Endometrial microvascular endothelial cells (primary cell): ENCODE measurements around the gene KRTAP19-6. TPM values are rescaled to one million over a fixed set of nuclear protein-coding genes. Genes with fewer than 3 reads are reported as not detected.
"Not testable (repeated sequence)": the region's sequence is repeated elsewhere in the genome, so short reads cannot be mapped to it uniquely, and the experiment has no call there.

ENCODE experiments used
- in situ Hi-C: cut with HindIII; loops from 2 replicates; pipeline ENCODE4 v1.10.0; 2017; ENCODE audit warnings: low sequenced_read_pairs, low pct_unique_long_range_greater_than_20kb; ENCODE audit errors: inconsistent ontology term
- total RNA-seq: library from RNA; depleted of rRNA; stranded (reverse); fragments of >200 nt; gene quantifications from one replicate; pipeline ENCODE4 v1.2.3, GENCODE V29; 2015; ENCODE audit errors: inconsistent ontology term

KRTAP19-6 gene, protein sequence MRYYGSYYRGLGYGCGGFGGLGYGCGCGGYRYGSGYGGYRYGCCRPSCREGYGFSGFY
- total RNA-seq = not detected

GRCh38 chr21:30541764-30542163 is at the start of gene KRTAP19-6:
Gene KRTAP19-6, minus strand, starts transcription at chr21:30541864. Its CDS starts 31 bp downstream, at chr21:30541833.
- in situ Hi-C loops = no loop called here

DNA sequence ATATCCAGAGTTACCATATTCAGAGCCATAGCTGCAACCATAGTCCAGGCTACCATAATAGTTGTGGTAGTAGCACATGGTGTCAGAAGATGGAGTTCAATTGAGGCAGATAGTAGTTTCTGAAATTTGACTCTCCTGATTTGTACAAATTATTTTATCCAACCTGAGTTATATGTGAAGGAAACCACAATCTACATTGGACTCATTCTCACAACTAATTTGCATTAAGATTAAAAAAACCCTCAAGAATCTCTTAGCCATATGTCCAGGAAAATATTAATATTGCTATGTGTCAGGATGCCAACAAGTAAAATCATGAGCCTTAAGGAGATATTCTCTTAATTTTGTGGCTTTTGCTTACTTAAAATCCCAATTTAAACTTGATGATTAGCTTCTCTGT is 48.6 kb upstream of the KRTAP19-6 start, which contains the start of gene KRTAP22-2:
KRTAP22-2 (minus strand) TSS at position 101 of the 400 bp plus-strand sequence.
- in situ Hi-C loops = no loop called here

GRCh38 chr21:30582870-30583269 is 41.2 kb upstream of the KRTAP19-6 start:
- in situ Hi-C loops = no loop called here

DNA sequence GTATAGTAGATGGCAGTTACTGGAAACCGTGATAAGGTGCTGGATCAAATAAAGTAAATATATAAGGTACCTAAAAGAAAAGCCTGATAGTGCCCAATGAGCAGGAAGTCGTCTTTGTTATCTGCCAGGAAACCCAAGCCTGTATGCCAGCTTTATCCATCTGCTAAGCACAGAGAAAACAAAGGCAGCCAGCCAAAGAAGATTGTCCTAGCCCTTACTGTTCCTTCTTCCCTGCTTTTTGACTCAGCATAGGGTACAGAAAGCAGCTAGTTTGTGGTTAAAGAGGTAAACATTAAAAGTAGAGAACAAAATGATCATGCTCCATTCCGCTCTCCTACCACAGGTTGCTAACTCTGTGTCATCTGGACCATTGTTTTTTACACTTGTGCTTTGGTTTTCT is 38.5 kb upstream of the KRTAP19-6 start:
- in situ Hi-C loops = no loop called here

DNA sequence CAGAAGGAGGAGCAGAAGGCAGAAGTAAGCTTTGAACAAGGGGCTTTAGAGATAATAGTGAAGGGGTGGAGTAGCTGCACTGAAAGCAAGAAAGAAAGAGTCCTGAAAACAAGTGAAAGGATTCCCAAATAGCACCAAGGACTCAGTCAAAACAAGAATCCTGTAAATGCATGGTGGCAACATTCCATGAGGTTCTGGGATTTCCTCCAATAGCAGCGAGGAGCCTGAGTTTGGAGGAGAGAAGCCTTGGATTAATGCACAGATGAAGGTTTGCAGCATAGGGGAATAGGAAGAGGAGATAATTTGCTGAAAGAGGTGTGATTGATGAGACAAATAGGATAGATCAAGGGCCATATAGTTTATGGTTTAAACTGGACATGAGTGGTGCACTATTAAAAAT is 37.7 kb upstream of the KRTAP19-6 start:
- in situ Hi-C loops = no loop called here

DNA sequence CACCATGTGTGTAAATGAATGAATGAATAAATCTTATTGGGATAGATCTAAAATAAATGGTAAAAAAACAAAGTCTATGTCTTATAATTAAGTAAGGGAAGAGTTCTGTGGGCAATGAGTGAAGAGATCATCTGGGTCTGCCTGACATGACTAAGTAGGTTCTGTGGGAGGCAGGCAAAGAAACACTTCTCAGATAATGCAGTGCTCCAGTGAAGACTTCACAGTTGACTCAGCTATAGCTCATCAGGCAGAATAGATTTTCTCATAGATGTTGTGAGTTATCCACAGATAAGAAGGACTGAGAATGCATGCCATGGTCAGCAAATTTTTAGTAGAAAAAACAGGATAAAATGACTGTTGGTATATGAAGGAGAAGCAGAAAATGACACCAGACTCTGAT is 36.1 kb upstream of the KRTAP19-6 start:
- in situ Hi-C loops = no loop called here

GRCh38 chr21:30567617-30568016 is 26.0 kb upstream of the KRTAP19-6 start:
- in situ Hi-C loops = no loop called here

- in situ Hi-C loops = no loop called here
These were observed 22.0 kb upstream of the KRTAP19-6 start for GRCh38 chr21:30563630-30564029.

GRCh38 chr21:30563072-30563471 is 21.4 kb upstream of the KRTAP19-6 start:
- in situ Hi-C loops = no loop called here

DNA sequence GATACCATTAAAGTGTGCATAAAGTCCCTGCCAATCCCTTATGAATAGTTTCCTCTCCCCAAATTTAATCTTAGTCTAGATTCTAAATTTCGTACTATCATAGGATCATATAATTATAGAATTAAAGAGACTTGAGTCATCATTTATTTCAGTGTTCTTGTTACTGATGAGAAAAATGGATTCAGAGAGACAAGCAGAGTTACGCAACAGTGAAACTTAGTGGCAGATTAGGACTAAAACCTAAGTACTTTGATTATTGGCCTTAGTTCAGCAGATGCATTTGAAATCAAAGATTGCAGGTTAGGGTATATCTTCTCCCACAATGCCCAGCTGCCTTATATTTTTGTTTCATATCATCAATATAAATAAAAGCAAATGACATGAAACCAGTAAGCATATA is 20.3 kb upstream of the KRTAP19-6 start:
- in situ Hi-C loops = no loop called here

DNA sequence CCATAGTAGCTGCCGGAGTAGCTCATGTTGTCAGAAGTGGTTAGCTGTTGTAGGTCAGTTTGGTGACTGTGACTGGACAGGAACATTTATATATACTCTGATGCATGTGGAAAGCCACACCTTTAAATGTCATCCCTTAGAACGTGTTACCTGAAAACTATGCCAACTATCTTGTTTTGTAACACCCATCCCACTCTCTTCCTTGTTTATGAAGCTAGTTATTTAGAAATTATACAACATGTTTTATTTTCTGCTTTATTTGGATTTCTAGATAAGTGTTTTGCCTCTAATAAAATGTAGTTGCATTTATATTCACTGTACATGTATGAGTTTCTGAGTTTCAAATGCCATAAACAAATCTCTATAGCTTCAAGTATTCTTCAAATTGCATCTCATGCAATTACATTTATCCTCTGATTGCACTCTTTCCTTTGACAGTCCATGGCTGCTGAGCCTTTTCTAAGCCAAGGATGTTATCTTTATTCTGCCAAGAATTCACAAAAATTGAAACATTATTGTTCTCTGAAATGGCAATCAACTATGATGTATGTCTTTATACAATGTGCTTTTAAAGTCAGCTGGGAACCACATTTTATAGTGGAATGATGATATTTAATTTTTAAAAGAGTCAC is 19.7 kb upstream of the KRTAP19-6 start, which contains the start of gene KRTAP19-7:
KRTAP19-7 (minus strand) TSS at position 51 of the 632 bp plus-strand sequence; CDS start at position 26, 25 bp downstream.
- in situ Hi-C loops = no loop called here

DNA sequence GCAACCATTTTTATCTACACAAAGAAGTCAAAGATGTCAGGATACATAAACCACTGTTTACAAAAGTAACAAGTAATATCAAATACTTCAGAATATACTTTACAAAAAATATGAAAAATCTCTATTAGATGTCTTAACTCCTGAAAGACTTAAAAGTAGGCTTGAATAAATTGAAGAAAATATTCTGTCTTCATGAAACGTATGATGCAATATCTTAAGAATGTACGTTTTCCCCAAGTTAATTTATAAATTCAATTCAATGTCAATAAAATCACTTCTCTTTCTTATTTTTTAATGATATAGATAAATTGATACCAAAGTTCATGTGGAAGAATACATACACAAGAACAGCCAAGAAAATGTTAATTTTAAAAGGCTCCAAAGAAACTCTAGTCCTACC is 13.4 kb upstream of the KRTAP19-6 start:
- in situ Hi-C loops = no loop called here

- in situ Hi-C loops = no loop called here
These were observed 11.1 kb upstream of the KRTAP19-6 start for GRCh38 chr21:30552782-30553181.

DNA sequence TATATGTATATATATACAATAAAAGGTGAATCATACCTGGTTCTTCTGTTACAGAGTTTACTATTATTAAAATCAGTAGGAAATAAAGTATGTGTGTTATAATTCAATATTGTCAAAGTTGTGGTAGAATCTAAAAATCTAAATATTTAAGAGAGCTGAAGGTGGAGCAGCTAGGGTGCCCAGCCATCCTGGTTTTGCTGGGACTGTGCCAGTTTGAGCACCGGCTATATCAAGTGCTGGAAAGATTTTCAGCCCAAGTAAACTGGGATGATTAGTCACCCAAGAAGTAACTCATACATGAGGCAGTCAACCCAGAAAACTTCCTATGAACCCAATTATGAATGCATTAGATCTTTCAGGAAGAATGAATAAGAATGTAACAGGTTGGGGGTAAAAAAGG is 22.8 kb downstream of the KRTAP19-6 start:
- in situ Hi-C loops = no loop called here

DNA sequence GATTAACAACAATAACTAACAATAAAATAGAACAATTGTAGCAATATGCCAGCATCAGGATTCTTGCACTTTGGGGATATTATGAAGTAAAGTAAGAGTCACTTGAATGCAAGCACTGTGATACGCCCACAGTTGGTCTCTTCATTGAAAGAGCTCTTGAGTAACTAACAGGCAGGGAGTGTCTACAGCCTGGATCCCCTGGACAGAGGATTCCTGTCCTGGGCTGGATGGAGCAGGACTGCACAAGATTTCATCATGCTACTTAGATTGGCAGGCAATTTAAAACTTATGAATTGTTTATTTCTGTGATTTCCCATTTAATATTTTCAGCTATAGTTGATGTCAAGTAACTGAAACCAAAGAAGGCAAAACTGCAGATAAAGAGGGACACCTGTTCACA is 26.0 kb downstream of the KRTAP19-6 start:
- in situ Hi-C loops = no loop called here

- in situ Hi-C loops = not testable (repeated sequence)
These were observed 36.0 kb downstream of the KRTAP19-6 start for GRCh38 chr21:30505621-30506205.

DNA sequence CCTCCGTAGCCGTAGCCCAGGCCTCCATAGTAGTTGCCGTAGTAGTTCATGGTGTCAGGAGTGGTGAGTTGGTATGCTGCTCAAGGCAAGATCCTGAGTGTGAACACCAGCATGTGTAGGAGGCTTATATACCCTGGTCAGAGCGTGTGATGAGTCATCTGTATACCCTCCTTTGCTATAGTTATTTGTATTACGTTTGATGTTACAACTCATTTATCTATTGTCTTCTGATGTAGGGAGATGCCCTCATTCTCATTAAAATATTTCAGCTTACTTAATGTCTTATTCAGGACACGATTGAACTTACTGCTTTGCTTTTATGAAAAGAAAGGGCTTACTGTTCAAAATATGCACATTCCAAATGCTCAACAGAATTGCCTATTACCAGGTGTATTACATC is 39.6 kb downstream of the KRTAP19-6 start, which contains the start of gene KRTAP19-5:
KRTAP19-5 (minus strand) TSS at position 101 of the 400 bp plus-strand sequence; CDS start at position 50, 51 bp downstream.
- in situ Hi-C loops = no loop called here

- in situ Hi-C loops = no loop called here
These were observed 44.6 kb downstream of the KRTAP19-6 start, which contains the start of gene KRTAP19-4 for GRCh38 chr21:30497065-30497464. Gene KRTAP19-4, minus strand, starts transcription at chr21:30497165. Its CDS starts 55 bp downstream, at chr21:30497110.

- in situ Hi-C loops = no loop called here
These were observed 49.7 kb downstream of the KRTAP19-6 start, which contains the start of gene KRTAP19-3 for GRCh38 chr21:30491963-30492428. Gene KRTAP19-3, minus strand, starts transcription at chr21:30492013. Its CDS starts 56 bp downstream, at chr21:30491957.
